Measurements from ENCODE around the gene SNED1. TPM values are rescaled to one million over a fixed set of nuclear protein-coding genes. Genes with fewer than 3 reads are reported as not detected.

SNED1 gene
- total RNA-seq, 2 donors from 2014 or later = 39.7 to 62.7 TPM

DNA sequence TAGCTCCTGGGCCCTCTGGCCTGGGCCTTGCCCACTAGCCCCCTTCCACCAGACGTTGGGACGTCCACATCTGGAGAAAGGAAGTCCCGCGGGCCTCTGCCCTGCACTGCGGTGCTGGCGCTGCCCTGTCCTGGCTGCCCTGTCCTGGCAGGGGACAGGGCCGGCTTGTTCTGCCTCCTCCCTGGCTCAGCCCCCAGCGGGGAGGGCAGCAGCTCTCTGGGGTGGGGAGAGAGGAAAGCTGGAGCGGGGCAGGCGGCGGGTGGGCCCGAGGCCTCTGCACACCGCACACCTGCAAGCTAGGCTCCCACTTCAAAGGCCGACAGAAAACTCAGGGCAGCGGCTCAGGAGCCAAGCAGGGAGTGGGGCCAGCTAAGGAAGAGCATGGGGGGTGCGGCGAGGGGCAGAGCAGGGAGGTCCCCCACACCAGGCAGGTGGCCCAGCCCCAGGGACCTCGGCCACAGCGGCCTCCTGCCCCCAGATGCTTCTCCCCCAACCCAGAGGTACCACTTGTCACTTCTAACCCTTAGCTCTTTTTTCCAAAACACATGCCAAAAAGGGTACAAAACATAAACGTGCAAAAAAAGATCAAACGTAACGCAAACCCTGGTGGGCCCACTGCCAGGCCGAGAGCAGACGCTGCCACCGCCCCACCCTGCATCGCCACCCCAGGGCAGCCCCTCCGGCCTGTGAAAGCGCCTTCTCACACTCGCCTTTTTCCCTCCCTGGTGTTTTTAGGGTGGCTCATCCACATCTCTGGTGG is 13.5 kb downstream of the SNED1 start:
- DNase-seq (ENCODE audit: low spot score) = peak; percentile 65
- intact Hi-C loops (cut with DNase I) = loop anchor here in 1 of 2 donors (5.0 kb wide), 1 partner anchor 95 kb away; no protein-coding TSS in a partner anchor

DNA sequence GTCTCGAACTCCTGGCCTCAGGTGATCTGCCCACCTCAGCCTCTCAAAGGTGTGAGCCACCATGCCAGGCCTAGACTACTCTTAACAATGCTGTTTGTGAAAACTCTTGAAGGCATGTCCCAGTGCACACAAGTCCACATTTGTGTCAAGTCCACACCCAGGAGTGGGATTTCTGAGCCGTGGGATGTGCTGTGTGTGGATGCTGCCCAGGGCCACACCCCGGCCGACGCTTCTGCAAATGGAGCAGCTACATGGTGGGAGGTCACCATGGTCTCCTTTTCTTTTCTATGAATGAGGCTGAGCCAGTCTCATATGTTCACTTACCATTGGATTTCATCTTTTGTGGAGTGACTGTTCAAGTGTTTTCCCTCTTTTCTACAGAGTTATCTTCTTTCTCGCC is 15.8 kb downstream of the SNED1 start:
- intact Hi-C loops (cut with DNase I) = loop anchor here in 1 of 2 donors (5.0 kb wide), 1 partner anchor 93 kb away; no protein-coding TSS in a partner anchor

GRCh38 chr2:241014764-241015163 is 16.3 kb downstream of the SNED1 start:
- DNase-seq (ENCODE audit: low spot score) = no peak

More for the DNA sequence above, 15.8 kb downstream of the SNED1 start:
- no peak for DNase-seq (ENCODE audit: low spot score)

GRCh38 chr2:241015439-241015838 is 17.0 kb downstream of the SNED1 start:
- DNase-seq (ENCODE audit: low spot score) = peak; percentile 78
- intact Hi-C loops (cut with DNase I) = no loop called here

More at GRCh38 chr2:241014764-241015163, 16.3 kb downstream of the SNED1 start:
- intact Hi-C loops (cut with DNase I) = loop anchor here in 1 of 2 donors (5.0 kb wide), 1 partner anchor 93 kb away; no protein-coding TSS in a partner anchor

GRCh38 chr2:241017228-241017940 is 19.0 kb downstream of the SNED1 start:
- intact Hi-C loops (cut with DNase I) = no loop called here
- no peak for DNase-seq (ENCODE audit: low spot score)

GRCh38 chr2:241018051-241018891 is 19.9 kb downstream of the SNED1 start:
- DNase-seq (ENCODE audit: low spot score) = peak; percentile 75

GRCh38 chr2:241019441-241020139 is 21.2 kb downstream of the SNED1 start:
- peak; percentile 72 for DNase-seq (ENCODE audit: low spot score)

More at GRCh38 chr2:241018051-241018891, 19.9 kb downstream of the SNED1 start:
- intact Hi-C loops (cut with DNase I) = no loop called here

GRCh38 chr2:241020201-241020600 is 21.8 kb downstream of the SNED1 start:
- peak; percentile 68 for DNase-seq (ENCODE audit: low spot score)
- intact Hi-C loops (cut with DNase I) = no loop called here

More at GRCh38 chr2:241019441-241020139, 21.2 kb downstream of the SNED1 start:
- intact Hi-C loops (cut with DNase I) = no loop called here

DNA sequence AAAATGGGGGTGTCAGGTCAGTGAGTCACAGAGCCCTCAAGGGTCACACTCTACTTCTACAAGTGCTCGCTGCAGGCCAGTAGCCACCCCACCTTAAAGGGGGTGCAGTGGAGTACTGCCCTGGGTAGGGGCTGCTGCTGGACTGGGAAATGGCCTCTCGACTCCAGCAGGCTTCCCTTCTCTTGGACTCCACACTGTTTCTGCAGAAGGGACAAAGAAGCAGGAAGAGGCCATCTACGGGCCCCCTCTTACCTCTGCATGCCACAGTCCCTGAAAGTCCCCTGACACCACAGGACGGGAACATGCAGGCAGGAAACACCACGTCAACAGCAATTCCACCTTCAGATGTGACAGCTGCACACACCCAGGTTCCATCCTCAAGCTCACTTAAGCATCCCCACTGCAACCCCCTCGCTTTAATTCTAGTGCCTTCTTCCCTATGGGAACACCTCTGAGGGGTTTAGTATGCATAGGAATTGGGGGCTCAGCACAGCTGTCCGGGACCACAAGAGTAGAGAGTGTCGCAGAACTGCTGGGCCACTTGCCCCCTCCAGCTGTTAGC is 22.3 kb downstream of the SNED1 start:
- no peak for DNase-seq (ENCODE audit: low spot score)
- intact Hi-C loops (cut with DNase I) = no loop called here

DNA sequence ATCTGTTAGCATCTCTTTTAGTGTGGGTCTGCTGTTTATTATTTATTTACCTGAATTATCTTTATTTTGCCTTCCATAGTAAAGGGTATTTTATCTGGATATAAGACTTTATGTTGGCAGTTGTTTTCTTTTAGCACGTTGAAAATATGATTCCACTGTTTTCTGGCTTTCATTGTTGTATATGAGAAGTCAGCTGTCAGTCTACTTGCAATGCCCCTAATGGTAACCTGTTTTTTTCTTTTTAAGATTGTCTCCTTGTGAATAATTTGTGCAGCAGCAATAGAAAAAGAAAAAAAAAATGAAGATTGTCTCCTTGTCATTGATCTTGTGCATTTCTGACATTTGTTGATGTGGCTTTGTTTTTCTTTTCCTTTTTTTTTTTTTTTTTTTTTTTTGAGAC is 27.2 kb downstream of the SNED1 start:
- intact Hi-C loops (cut with DNase I) = no loop called here
- no peak for DNase-seq (ENCODE audit: low spot score)

GRCh38 chr2:241029599-241030332 is 31.3 kb downstream of the SNED1 start:
- DNase-seq (ENCODE audit: low spot score) = no peak
- intact Hi-C loops (cut with DNase I) = no loop called here

DNA sequence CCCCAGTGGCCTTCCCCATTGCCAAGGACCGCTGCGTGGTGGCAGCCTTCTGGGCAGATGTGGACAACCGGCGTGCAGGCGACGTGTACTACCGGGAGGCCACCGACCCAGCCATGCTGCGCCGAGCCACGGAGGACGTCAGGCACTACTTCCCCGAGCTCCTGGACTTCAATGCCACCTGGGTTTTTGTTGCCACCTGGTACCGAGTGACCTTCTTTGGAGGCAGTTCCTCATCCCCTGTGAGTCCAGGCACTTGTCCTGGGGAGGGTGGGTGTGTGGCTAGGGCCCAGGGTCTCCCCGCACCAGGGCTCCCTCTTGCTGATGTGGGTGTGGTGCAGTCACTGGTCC is 31.9 kb downstream of the SNED1 start:
- intact Hi-C loops (cut with DNase I) = no loop called here
- DNase-seq (ENCODE audit: low spot score) = no peak

DNA sequence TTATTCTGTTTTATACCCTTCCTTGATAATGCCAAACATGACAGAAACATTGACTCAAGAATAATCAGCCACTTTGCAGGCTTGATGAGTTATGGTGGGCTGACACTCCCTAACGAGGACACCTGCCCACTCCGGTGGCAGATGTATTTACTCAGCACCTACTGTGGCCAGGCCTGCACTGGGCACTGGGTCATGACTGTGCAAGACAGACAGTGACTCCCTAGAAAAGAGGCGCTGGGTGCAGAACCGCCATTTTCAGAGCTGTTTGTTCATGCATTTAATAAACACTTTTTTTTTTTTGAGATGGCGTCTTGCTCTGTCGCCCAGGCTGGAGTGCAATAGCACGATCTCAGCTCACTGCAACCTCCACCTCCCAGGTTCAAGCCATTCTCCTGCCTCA is 32.5 kb downstream of the SNED1 start:
- intact Hi-C loops (cut with DNase I) = no loop called here
- DNase-seq (ENCODE audit: low spot score) = no peak

DNA sequence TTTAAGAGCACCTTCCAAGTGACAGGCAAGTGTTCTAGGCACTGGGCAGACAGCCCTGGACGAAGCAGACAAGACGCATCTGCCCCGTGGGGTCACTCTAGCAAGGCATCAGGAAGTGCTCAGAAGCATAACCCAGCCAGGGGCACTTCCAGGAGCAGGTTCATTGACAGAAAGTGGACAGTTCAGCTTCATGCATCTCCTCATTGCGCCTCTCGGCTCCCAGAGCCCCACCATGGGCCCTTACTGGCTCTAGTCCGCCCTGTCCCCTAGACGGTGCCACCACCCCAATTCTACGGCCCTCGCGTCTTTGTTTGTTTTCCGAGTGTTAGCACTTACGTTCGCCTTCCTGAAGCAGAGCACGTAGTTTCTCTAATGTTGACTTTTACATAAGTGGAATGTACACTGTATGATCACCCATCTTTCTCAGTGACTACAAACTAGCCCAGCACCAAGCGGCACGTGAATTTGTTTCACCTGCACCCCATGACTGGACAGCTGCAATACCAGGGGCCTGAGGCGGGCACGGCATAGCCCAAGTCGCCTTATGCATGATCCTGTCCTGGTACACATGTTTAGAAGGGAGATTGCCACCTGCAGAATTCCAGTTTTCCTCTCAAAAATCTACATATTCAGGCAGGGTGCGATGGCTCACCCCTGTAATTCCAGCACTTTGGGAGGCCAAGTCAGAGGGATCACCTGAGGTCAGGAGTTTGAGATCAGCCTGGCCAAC is 33.2 kb downstream of the SNED1 start:
- intact Hi-C loops (cut with DNase I) = no loop called here

GRCh38 chr2:241033336-241033987 is 35.0 kb downstream of the SNED1 start:
- intact Hi-C loops (cut with DNase I) = no loop called here

More for the DNA sequence above, 33.2 kb downstream of the SNED1 start:
- no peak for DNase-seq (ENCODE audit: low spot score)

GRCh38 chr2:241033994-241034393 is 35.6 kb downstream of the SNED1 start:
- DNase-seq (ENCODE audit: low spot score) = no peak
- intact Hi-C loops (cut with DNase I) = no loop called here

More at GRCh38 chr2:241033336-241033987, 35.0 kb downstream of the SNED1 start:
- DNase-seq (ENCODE audit: low spot score) = peak; percentile 63
